KMS-11 (cell line): Measurements from ENCODE around the gene TERT.
"Not testable (repeated sequence)": the region's sequence is repeated elsewhere in the genome, so short reads cannot be mapped to it uniquely, and the experiment has no call there.

Experiments
- H2AFZ ChIP-seq: fragments of 200-600 bp; sonication (generic); 2 replicates; pipeline ENCODE4 v1.6.1; 2016; ENCODE audit warnings: antibody characterized with exemption, mixed run types, low read depth
- H3K27ac ChIP-seq: fragments of 200-600 bp; sonication (generic); 2 replicates; pipeline ENCODE4 v1.6.1; 2016; ENCODE audit warnings: mild to moderate bottlenecking, mixed run types
- H3K27me3 ChIP-seq: fragments of 200-600 bp; sonication (generic); 2 replicates; pipeline ENCODE4 v1.6.1; 2017; ENCODE audit warnings: mild to moderate bottlenecking, low read depth, mixed run types, moderate library complexity; ENCODE audit not compliant: insufficient read depth
- H3K36me3 ChIP-seq: fragments of 200-600 bp; sonication (generic); 2 replicates; pipeline ENCODE4 v1.6.1; 2017; ENCODE audit warnings: mild to moderate bottlenecking, mixed run types; ENCODE audit not compliant: insufficient read depth
- H3K4me1 ChIP-seq: fragments of 200-600 bp; sonication (generic); 2 replicates; pipeline ENCODE4 v1.6.1; 2016; ENCODE audit warnings: mild to moderate bottlenecking, low read depth, mixed run types; ENCODE audit not compliant: poor library complexity, severe bottlenecking
- H3K4me2 ChIP-seq: fragments of 200-600 bp; sonication (generic); 2 replicates; pipeline ENCODE4 v1.7.0; 2016; ENCODE audit warnings: mild to moderate bottlenecking, mixed run types
- H3K4me3 ChIP-seq: fragments of 200-600 bp; sonication (generic); IDR thresholded peaks from 2 replicates; pipeline ENCODE4 v1.6.1; 2017; ENCODE audit warnings: low read depth, low read length, mixed read lengths; ENCODE audit not compliant: insufficient read depth
- H3K79me2 ChIP-seq: fragments of 200-600 bp; sonication (generic); 2 replicates; pipeline ENCODE4 v1.6.1; 2016; ENCODE audit warnings: low read depth, mixed run types; ENCODE audit not compliant: insufficient read depth
- H3K9ac ChIP-seq: fragments of 200-600 bp; sonication (generic); 2 replicates; pipeline ENCODE4 v1.6.1; 2016; ENCODE audit warnings: mild to moderate bottlenecking, mixed run types
- H4K20me1 ChIP-seq: fragments of 200-600 bp; sonication (generic); 2 replicates; pipeline ENCODE4 v1.6.1; 2016; ENCODE audit warnings: mild to moderate bottlenecking, mixed run types; ENCODE audit not compliant: insufficient read depth
- CTCF ChIP-seq: fragments of 200-600 bp; sonication (generic); conservative IDR thresholded peaks from 2 replicates; pipeline ENCODE4 v1.6.1; 2017; ENCODE audit warnings: low read depth, mild to moderate bottlenecking, antibody characterized with exemption, low read length, moderate library complexity, mixed read lengths

The TERT gene

GRCh38 chr5:1285141-1285540 lies 9.7 kb downstream of the TERT start:
- Histone ChIP-seq H3K4me1 (no peaks in the 10 kb centered on the region), H3K4me2 (no peak overlapping the region), H3K36me3 (no peaks in the 10 kb centered on the region), H3K27ac (no peak overlapping the region), H3K4me3 (no peak overlapping the region), H2AFZ (no peak overlapping the region), H3K9ac (no peak overlapping the region), H3K27me3 (no peaks in the 10 kb centered on the region), H3K79me2 (no peaks in the 10 kb centered on the region), H4K20me1 (no peaks in the 10 kb centered on the region)
- no peak for TF ChIP-seq CTCF

GRCh38 chr5:1284336-1284970 lies 10.4 kb downstream of the TERT start:
- H3K36me3 ChIP-seq, H3K9ac ChIP-seq, H3K27me3 ChIP-seq, H3K27ac ChIP-seq, H3K4me2 ChIP-seq, H4K20me1 ChIP-seq, H3K4me3 ChIP-seq, H3K79me2 ChIP-seq, H2AFZ ChIP-seq, H3K4me1 ChIP-seq: not testable (repeated sequence)

- not testable (repeated sequence) for H3K4me2 ChIP-seq, H2AFZ ChIP-seq, H3K4me1 ChIP-seq, H3K36me3 ChIP-seq, H3K27me3 ChIP-seq, H3K9ac ChIP-seq, H3K4me3 ChIP-seq, H4K20me1 ChIP-seq, H3K79me2 ChIP-seq, H3K27ac ChIP-seq
Measured at GRCh38 chr5:1283729-1284041, 11.2 kb downstream of the TERT start.

- H3K27ac ChIP-seq, H3K4me1 ChIP-seq, H3K4me2 ChIP-seq, H3K4me3 ChIP-seq, H3K36me3 ChIP-seq, H3K27me3 ChIP-seq, H3K9ac ChIP-seq, H4K20me1 ChIP-seq, H3K79me2 ChIP-seq, H2AFZ ChIP-seq: not testable (repeated sequence)
Measured at GRCh38 chr5:1282993-1283728, 11.7 kb downstream of the TERT start.

GRCh38 chr5:1282131-1282992 lies 12.5 kb downstream of the TERT start:
- H3K4me2 ChIP-seq = no peak overlapping the region
- H3K4me3 ChIP-seq = no peak overlapping the region
- 0 out of 2 replicates have a peak, but pooled peaks cover 4% of the 10 kb centered on the region for H3K36me3 ChIP-seq
- no peak for TF ChIP-seq CTCF
- no peaks in the 10 kb centered on the region for H3K27me3 ChIP-seq
- H2AFZ ChIP-seq = no peak overlapping the region
- no peak overlapping the region for H3K9ac ChIP-seq
- no peak overlapping the region for H3K27ac ChIP-seq
- no peaks in the 10 kb centered on the region for H4K20me1 ChIP-seq
- no peaks in the 10 kb centered on the region for H3K79me2 ChIP-seq
- no peaks in the 10 kb centered on the region for H3K4me1 ChIP-seq
